Thymus (tissue), 11 donors: ENCODE measurements around the gene RXRA. TPM values are rescaled to one million over a fixed set of nuclear protein-coding genes. Genes with fewer than 3 reads are reported as not detected.

Experiments used
- DNase-seq, 9 donors: peaks; one replicate each; pipeline ENCODE4 v3.0.0-alpha.2; 2013; ENCODE audit warnings: low spot score in 9 of 9, low read depth in 6 of 9, missing footprints in 1 of 9
- H3K27ac ChIP-seq, 2 donors: one replicate each; pipeline ENCODE4 v1.5.1; 2013; ENCODE audit warnings: control low read depth in 1 of 2, low read depth in 1 of 2, low read length in 1 of 2, mild to moderate bottlenecking in 1 of 2, moderate library complexity in 1 of 2
- H3K27me3 ChIP-seq, 2 donors: one replicate each; pipeline ENCODE4 v1.5.1; 2013; ENCODE audit warnings: low read length in 1 of 2; ENCODE audit not compliant: control insufficient read depth in 2 of 2, insufficient read depth in 1 of 2
- H3K36me3 ChIP-seq, 2 donors: one replicate each; pipeline ENCODE4 v1.5.1; 2013; ENCODE audit warnings: low read length in 1 of 2, mild to moderate bottlenecking in 1 of 2, moderate library complexity in 1 of 2; ENCODE audit not compliant: control insufficient read depth in 2 of 2, insufficient read depth in 2 of 2
- H3K4me1 ChIP-seq, 2 donors: one replicate each; pipeline ENCODE4 v1.5.1; 2013; ENCODE audit warnings: low read length in 2 of 2; ENCODE audit not compliant: control insufficient read depth in 2 of 2, insufficient read depth in 2 of 2
- H3K4me3 ChIP-seq, 2 donors: one replicate each; pipeline ENCODE4 v1.5.1; 2013; ENCODE audit warnings: low read length in 2 of 2, control low read depth in 1 of 2, mild to moderate bottlenecking in 1 of 2
- H3K9me3 ChIP-seq, 2 donors: one replicate each; pipeline ENCODE4 v1.5.1; 2013; ENCODE audit warnings: low read length in 1 of 2, mild to moderate bottlenecking in 1 of 2; ENCODE audit not compliant: control insufficient read depth in 2 of 2, insufficient read depth in 1 of 2
- WGBS: extraction: QIAGEN DNeasy Blood & Tissue Kit; methylation state at CpG from one replicate; pipeline ENCODE4 v1.1.7; 2013; 5-methylcytosine and 5-hydroxymethylcytosine counted together
- polyA plus RNA-seq: library from polyadenylated mRNA; stranded (reverse); fragments of 200-250 nt; gene quantifications from one replicate; pipeline ENCODE4 v1.2.3, GENCODE V29; 2013
- total RNA-seq: library from RNA; stranded (reverse); fragments of 120-200 nt; gene quantifications from one replicate; pipeline ENCODE4 v1.2.4, GENCODE V29; 2013
- donor health status: healthy.

The RXRA gene
- total and polyA plus RNA-seq, 2 donors, result 7.0 to 20.4 TPM

- Histone ChIP-seq H3K4me3 (no peak overlapping the region), H3K4me1 (peaks cover 0 to 31% of the 10 kb centered on the region in 2 donors), H3K27ac (no peak overlapping the region), H3K27me3 (no peaks in the 10 kb centered on the region), H3K36me3 (no peaks in the 10 kb centered on the region), H3K9me3 (no peaks in the 10 kb centered on the region)
- WGBS, result 95% methylated on average over 13 of the region's 13 CpGs
- no peak for DNase-seq
Observed at GRCh38 chr9:134413112-134413715, 87.0 kb downstream of the RXRA start.

- no peak overlapping the region for H3K4me3 ChIP-seq
- peaks cover 0 to 28% of the 10 kb centered on the region in 2 donors for H3K4me1 ChIP-seq
- no peaks in the 10 kb centered on the region for H3K36me3 ChIP-seq
- no peaks in the 10 kb centered on the region for H3K27me3 ChIP-seq
- H3K9me3 ChIP-seq, result no peaks in the 10 kb centered on the region
- no peak overlapping the region for H3K27ac ChIP-seq
- DNase-seq, result no peak
- 92% methylated on average over 29 of the region's 29 CpGs for WGBS
Observed at GRCh38 chr9:134413890-134414623, 87.8 kb downstream of the RXRA start.

GRCh38 chr9:134414900-134415425, 88.7 kb downstream of the RXRA start:
- no peak overlapping the region for H3K4me3 ChIP-seq
- H3K36me3 ChIP-seq, result no peaks in the 10 kb centered on the region
- DNase-seq, result no peak
- peaks cover 0 to 24% of the 10 kb centered on the region in 2 donors for H3K4me1 ChIP-seq
- H3K27me3 ChIP-seq, result no peaks in the 10 kb centered on the region
- H3K9me3 ChIP-seq, result no peaks in the 10 kb centered on the region
- 89% methylated on average over 17 of the region's 17 CpGs for WGBS
- no peak overlapping the region for H3K27ac ChIP-seq

- no peaks in the 10 kb centered on the region for H3K36me3 ChIP-seq
- WGBS, result 91% methylated on average over 19 of the region's 19 CpGs
- no peak overlapping the region for H3K4me3 ChIP-seq
- no peak overlapping the region for H3K27ac ChIP-seq
- no peaks in the 10 kb centered on the region for H3K9me3 ChIP-seq
- H3K4me1 ChIP-seq, result peaks cover 0 to 14% of the 10 kb centered on the region in 2 donors
- no peaks in the 10 kb centered on the region for H3K27me3 ChIP-seq
- no peak for DNase-seq
Observed at GRCh38 chr9:134416385-134417015, 90.2 kb downstream of the RXRA start.

- Histone ChIP-seq H3K9me3 (no peaks in the 10 kb centered on the region), H3K4me1 (no peaks in the 10 kb centered on the region), H3K4me3 (no peak overlapping the region), H3K27ac (no peak overlapping the region), H3K36me3 (no peaks in the 10 kb centered on the region), H3K27me3 (no peaks in the 10 kb centered on the region)
- DNase-seq, result no peak
- WGBS, result 88% methylated on average over 8 of the region's 8 CpGs
Observed at GRCh38 chr9:134418354-134418753, 92.1 kb downstream of the RXRA start.

GRCh38 chr9:134419000-134419683, 92.9 kb downstream of the RXRA start:
- no peaks in the 10 kb centered on the region for H3K9me3 ChIP-seq
- DNase-seq, result no peak
- no peaks in the 10 kb centered on the region for H3K27me3 ChIP-seq
- no peak overlapping the region for H3K4me3 ChIP-seq
- H3K27ac ChIP-seq, result no peak overlapping the region
- H3K4me1 ChIP-seq, result no peaks in the 10 kb centered on the region
- H3K36me3 ChIP-seq, result no peaks in the 10 kb centered on the region
- 96% methylated on average over 23 of the region's 23 CpGs for WGBS

GRCh38 chr9:134419684-134420076, 93.4 kb downstream of the RXRA start:
- Histone ChIP-seq H3K36me3 (no peaks in the 10 kb centered on the region), H3K27ac (no peak overlapping the region), H3K4me1 (no peaks in the 10 kb centered on the region), H3K4me3 (no peak overlapping the region), H3K27me3 (no peaks in the 10 kb centered on the region), H3K9me3 (no peaks in the 10 kb centered on the region)
- 90% methylated on average over 10 of the region's 10 CpGs for WGBS
- no peak for DNase-seq

GRCh38 chr9:134420281-134420845, 94.1 kb downstream of the RXRA start:
- Histone ChIP-seq H3K27me3 (no peaks in the 10 kb centered on the region), H3K4me3 (no peak overlapping the region), H3K4me1 (no peaks in the 10 kb centered on the region), H3K36me3 (no peaks in the 10 kb centered on the region), H3K9me3 (no peaks in the 10 kb centered on the region), H3K27ac (no peak overlapping the region)
- DNase-seq, result no peak
- 94% methylated on average over 18 of the region's 18 CpGs for WGBS
